Left cardiac atrium (tissue), 4 donors: ENCODE results near the gene TPST1. TPM values are rescaled to one million over a fixed set of nuclear protein-coding genes. Genes with fewer than 3 reads are reported as not detected.
A peak's percentile ranks its signal among the peaks of the same experiment; 100 is the strongest.
"Not testable (repeated sequence)": the region's sequence is repeated elsewhere in the genome, so short reads cannot be mapped to it uniquely, and the experiment has no call there.

Experiments used
- ATAC-seq, 2 donors: fragments of 200-7000 bp; cut with Tn5 transposase; one replicate each; pipeline ENCODE4 v1.9.1; 2020; ENCODE audit warnings: mild to moderate bottlenecking in 2 of 2, moderate library complexity in 2 of 2
- DNase-seq: peaks from one replicate; pipeline ENCODE4 v3.0.0-alpha.2; 2020
- intact Hi-C, 2 donors: fragments of 100-400 bp; cut with DNase I; formaldehyde crosslinking; loops; one replicate each; pipeline versions ENCODE4 v1.14.1 to v1.15.1; 2022 to 2023
- long read RNA-seq: library from polyadenylated mRNA; unstranded; transcript quantifications from one replicate; pipeline ENCODE4 v2.0.0, GENCODE V29; 2021
- total RNA-seq, 2 donors: library from RNA; stranded (reverse); fragmentation: NEBNext Ultra II Directional; extraction: Animal tissue kit (Norgen Biotek cat#: 25700); gene quantifications; one replicate each; pipeline ENCODE4 v1.2.1, GENCODE V29; 2021
- donor health status: DM: no; HTN: yes; CAD: no.
- donor health status: DM: no; HTN: yes; CAD: no; lungs with severe emphysema.
- donor health status: DM: yes; HTN: yes; CAD: no.
- donor health status: Dilated cardiomyopathy.

Gene TPST1
- total RNA-seq, result 10 to 100 TPM in 1 of 2 donors, 1 to 10 TPM in 1; 9.2 to 12.3 TPM
- long read RNA-seq, partial matches to known transcripts, result 0 of 4 reads
- long read RNA-seq, other reads (novel, unspliced or antisense), result 0 of 4 reads

- DNase-seq (peak; percentile 87), ATAC-seq (peak; percentile 98)
- intact Hi-C loops, result no loop called here
Measured at GRCh38 chr7:66204822-66205740, at the start of gene TPST1. Gene TPST1, plus strand, starts transcription at chr7:66205334. Its CDS starts 35,092 bp downstream, at chr7:66240426.

GRCh38 chr7:66156035-66156434 lies 49.1 kb upstream of the TPST1 start:
- ATAC-seq, intact Hi-C loops, DNase-seq: not testable (repeated sequence)

- intact Hi-C loops, result no loop called here
- ATAC-seq (no peak), DNase-seq (no peak)
Measured at GRCh38 chr7:66157060-66157459, 48.1 kb upstream of the TPST1 start.

- ATAC-seq (no peak), DNase-seq (no peak)
- intact Hi-C loops, result no loop called here
Measured at GRCh38 chr7:66162622-66163021, 42.5 kb upstream of the TPST1 start.

- ATAC-seq (no peak), DNase-seq (no peak)
- intact Hi-C loops, result no loop called here
Measured at GRCh38 chr7:66163186-66163610, 41.9 kb upstream of the TPST1 start.

GRCh38 chr7:66164356-66164755 lies 40.8 kb upstream of the TPST1 start:
- ATAC-seq, result no peak
- no peak for DNase-seq
- intact Hi-C loops, result no loop called here

GRCh38 chr7:66167773-66168387 lies 37.3 kb upstream of the TPST1 start:
- ATAC-seq, result no peak
- DNase-seq, result no peak
- intact Hi-C loops, result no loop called here

- no peak for DNase-seq
- intact Hi-C loops, result no loop called here
- ATAC-seq, result no peak
Measured at GRCh38 chr7:66169616-66170015, 35.5 kb upstream of the TPST1 start.

- DNase-seq, result peak; percentile 81
- ATAC-seq, result peak; percentile 76 to 94
- intact Hi-C loops, result no loop called here
Measured at GRCh38 chr7:66170309-66171231, 34.6 kb upstream of the TPST1 start.

GRCh38 chr7:66172536-66173401 lies 32.4 kb upstream of the TPST1 start:
- ATAC-seq, intact Hi-C loops, DNase-seq: not testable (repeated sequence)

GRCh38 chr7:66173856-66174255 lies 31.3 kb upstream of the TPST1 start:
- intact Hi-C loops, result no loop called here
- DNase-seq (no peak), ATAC-seq (no peak)

GRCh38 chr7:66175006-66175405 lies 30.1 kb upstream of the TPST1 start:
- DNase-seq, ATAC-seq, intact Hi-C loops: not testable (repeated sequence)

- intact Hi-C loops, result no loop called here
- peak in 1 of 2 donors; percentile 73 for ATAC-seq
Measured at GRCh38 chr7:66176914-66177313, 28.2 kb upstream of the TPST1 start.

GRCh38 chr7:66178258-66178657 lies 26.9 kb upstream of the TPST1 start:
- ATAC-seq, result no peak

More at GRCh38 chr7:66176914-66177313, 28.2 kb upstream of the TPST1 start:
- peak; percentile 32 for DNase-seq

GRCh38 chr7:66181329-66181728 lies 23.8 kb upstream of the TPST1 start:
- intact Hi-C loops, result no loop called here
- DNase-seq (no peak), ATAC-seq (no peak)

More at GRCh38 chr7:66178258-66178657, 26.9 kb upstream of the TPST1 start:
- intact Hi-C loops, result no loop called here
- no peak for DNase-seq

- no peak for DNase-seq
- intact Hi-C loops, result no loop called here
- ATAC-seq, result no peak
Measured at GRCh38 chr7:66181845-66182244, 23.3 kb upstream of the TPST1 start.

- no peak for ATAC-seq
- intact Hi-C loops, result no loop called here
- DNase-seq, result no peak
Measured at GRCh38 chr7:66182920-66183319, 22.2 kb upstream of the TPST1 start.

GRCh38 chr7:66183700-66184099 lies 21.4 kb upstream of the TPST1 start:
- ATAC-seq, result peak in 1 of 2 donors; percentile 63
- intact Hi-C loops, result no loop called here

More at GRCh38 chr7:66183700-66184099, 21.4 kb upstream of the TPST1 start:
- DNase-seq, result no peak
